B cell (primary cell): ENCODE results near the gene FIBCD1.

Experiments used
- EZH2 ChIP-seq: IDR thresholded peaks from 2 replicates; pipeline ENCODE4 v1.6.1; 2012; ENCODE audit warnings: borderline replicate concordance, low read depth, mild to moderate bottlenecking, moderate library complexity, low read length; ENCODE audit not compliant: insufficient read depth, poor library complexity, severe bottlenecking
- TF ChIP-seq, protein P1 (sequence below): fragments of 200-600 bp; IDR thresholded peaks from one replicate; pipeline ENCODE4 v1.8.0; 2022; ENCODE audit warnings: antibody characterized with exemption, mild to moderate bottlenecking

DNA sequence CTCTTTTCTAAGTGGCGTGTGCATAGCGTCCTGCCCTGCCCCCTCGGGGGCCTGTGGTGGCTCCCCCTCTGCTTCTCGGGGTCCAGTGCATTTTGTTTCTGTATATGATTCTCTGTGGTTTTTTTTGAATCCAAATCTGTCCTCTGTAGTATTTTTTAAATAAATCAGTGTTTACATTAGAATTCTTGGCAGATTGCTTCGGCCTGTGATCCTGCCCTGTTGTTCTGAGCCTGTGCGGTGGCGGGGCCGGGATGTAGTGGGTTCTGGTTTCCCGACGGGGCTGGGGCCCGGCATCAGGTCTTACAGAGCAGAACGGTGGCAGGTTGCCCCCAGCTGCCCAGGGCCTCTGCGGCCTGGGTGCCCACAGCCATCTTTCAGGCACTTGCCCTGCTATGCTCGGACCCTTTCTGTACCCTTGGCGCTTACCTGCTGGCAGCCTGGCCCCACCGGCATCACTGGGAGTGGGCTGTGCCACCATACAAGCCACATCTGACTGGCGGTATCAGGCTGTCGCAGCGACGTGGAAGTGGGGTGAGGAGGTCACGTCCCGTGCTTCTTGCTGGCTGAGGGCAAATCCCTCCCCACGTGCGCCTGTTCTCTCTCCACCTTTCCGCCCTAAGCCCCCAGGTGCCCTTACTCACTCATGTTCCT lies 51.4 kb downstream of the FIBCD1 start:
- TF ChIP-seq EZH2 = no peak
- TF ChIP-seq, protein P1, sequence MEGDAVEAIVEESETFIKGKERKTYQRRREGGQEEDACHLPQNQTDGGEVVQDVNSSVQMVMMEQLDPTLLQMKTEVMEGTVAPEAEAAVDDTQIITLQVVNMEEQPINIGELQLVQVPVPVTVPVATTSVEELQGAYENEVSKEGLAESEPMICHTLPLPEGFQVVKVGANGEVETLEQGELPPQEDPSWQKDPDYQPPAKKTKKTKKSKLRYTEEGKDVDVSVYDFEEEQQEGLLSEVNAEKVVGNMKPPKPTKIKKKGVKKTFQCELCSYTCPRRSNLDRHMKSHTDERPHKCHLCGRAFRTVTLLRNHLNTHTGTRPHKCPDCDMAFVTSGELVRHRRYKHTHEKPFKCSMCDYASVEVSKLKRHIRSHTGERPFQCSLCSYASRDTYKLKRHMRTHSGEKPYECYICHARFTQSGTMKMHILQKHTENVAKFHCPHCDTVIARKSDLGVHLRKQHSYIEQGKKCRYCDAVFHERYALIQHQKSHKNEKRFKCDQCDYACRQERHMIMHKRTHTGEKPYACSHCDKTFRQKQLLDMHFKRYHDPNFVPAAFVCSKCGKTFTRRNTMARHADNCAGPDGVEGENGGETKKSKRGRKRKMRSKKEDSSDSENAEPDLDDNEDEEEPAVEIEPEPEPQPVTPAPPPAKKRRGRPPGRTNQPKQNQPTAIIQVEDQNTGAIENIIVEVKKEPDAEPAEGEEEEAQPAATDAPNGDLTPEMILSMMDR = no peak
